Stimulated activated CD4-positive, alpha-beta T cell treated with anti-CD3 and anti-CD28 coated beads, Interleukin-4, amount 100 ng/mL, for 4 hours (primary cell): ENCODE data around the gene SMCO4.

ENCODE experiments used
- DNase-seq, 2 experiments: peaks; one replicate each; pipeline ENCODE4 v3.0.0-alpha.2; 2020

The SMCO4 gene

DNA sequence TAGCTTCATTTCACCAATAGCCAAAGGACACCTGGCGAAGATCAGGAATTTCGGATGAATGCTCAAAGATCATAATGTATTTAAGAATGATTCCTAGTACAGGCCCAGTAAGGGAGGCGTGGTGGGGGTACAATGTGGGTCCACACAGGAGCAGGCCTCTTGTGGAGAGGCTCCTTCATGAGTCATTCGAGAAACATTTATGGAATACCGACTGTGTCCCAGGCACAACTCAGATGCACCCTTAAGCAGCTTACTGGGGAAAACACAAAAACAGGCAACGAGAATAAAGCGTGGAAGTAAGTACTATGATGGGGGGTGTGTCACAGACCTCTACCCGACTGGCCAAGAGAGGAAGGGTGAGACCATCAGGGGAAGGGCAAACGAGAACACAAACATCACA, 44.5 kb downstream of the SMCO4 start:
- no peak for DNase-seq

DNA sequence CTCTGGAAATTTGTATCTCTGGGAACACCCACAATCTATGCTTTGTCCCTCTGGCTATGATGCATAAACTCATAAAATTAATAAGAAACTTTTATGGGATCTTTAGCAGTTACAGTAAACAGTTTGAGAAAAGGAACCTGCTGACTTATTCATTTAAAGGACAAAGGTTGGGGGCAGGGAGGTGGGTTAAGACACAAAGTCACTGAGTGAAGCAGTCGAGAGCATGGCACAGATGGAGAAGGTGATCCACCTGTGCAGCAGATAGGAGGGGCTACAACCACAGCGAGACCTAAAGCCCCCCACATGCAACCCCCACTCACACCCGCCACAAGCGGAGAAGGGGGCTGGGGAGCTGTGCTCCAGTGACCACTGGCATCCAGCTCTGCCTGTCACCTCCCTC, 45.0 kb downstream of the SMCO4 start:
- no peak for DNase-seq

DNA sequence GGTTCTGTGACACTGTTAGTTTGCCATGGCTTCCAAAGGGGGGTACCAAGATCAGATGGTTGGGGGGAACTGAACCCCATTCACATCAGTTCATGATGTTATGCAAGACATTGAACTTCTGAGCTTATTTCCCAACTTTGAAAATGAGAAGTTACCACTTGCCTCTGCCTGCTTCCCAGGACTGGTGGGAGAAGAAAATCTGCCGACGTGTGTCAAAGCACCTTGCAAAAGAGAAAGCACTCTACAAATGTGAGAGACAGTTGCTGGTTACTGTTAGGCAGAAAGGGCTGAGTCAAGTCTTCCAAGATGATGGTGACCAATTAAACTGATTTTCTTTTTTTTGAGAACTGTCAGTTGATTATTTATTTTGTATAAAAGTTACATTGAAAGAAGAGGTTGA, 45.6 kb downstream of the SMCO4 start:
- no peak for DNase-seq

DNA sequence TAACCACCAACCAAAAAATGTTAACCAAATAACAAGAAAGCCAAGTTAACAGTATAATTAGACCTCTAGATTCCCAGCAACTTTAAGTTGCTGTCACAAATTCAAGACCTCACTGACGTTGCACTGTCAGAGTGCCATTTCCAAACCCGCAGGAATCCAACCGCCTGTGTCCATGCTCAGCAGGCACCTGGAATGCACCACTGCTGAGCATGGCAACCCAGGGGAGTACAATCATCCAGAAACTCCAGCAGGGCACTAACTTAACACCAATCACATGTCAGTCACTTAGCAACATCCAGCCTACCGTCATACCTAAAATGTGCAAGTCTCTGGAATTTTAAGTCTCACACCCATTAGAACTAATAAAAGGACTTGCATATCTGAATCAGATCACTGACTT, 48.8 kb downstream of the SMCO4 start:
- no peak for DNase-seq

DNA sequence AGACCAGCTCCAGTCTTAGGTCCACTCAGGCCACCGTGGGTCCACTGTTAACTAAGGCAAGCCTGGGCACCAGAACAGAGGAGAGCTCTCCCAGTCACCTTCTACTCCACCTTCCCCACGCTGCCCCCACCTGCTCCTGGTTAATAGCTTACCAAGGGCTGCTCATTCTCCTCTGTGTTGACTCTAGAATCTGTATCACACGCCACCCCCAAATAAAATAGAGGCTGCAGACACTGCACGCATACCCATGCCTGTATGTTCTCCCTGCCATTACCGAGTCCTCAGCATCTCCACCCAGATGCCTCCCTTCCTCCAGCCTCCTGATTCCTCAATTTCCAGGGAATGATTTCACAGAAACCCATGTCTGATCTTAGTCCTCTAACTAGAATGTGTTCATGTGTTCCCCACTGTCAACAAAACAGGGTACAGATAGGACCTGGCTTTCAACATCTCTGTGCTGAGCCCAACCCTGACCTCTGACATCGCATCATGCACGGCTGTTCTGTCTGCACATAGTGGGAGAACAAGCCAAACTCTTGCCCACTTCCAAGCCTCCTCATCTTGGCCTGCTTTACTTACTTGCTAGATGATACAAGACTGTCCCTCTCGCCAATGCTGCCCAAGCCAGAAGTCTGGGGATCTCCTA, 49.8 kb downstream of the SMCO4 start:
- DNase-seq = no peak

DNA sequence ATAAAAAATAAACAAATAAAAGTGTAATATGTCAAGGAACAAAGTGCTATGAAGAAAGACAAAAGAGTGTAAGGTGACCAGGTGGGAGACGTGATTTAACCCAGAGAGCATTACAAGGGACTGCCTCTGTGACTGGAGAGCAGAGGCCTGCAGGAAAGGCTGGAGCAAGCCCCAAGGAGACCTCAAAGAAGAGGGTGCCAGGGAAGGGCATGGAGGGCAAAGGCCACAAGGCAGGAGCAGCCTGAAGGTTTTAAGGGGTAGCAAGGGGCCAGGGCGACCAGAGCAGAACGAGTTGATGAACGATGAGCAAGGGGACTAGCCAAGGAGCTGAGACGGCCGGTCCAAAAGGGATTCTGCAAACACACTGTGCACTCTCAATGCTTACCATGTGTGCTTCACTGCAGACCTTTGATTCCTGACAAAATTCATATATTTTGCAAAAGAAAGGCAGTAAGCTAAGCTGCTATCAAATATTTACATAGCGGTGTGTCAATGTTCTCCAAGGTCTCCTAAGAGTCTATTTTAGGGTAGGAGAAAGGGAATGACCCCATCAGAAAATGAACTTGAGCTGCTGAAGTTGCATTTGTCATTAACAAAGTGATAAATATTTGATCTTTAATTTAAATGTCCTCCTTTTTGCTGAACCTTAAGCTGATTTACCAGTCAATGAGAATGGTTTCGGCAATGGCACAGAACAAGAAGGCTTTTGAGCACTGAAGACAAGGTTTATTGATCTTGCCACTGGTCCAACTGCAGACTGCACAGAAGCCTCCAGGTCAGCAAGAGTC, 50.5 kb downstream of the SMCO4 start:
- DNase-seq = no peak

DNA sequence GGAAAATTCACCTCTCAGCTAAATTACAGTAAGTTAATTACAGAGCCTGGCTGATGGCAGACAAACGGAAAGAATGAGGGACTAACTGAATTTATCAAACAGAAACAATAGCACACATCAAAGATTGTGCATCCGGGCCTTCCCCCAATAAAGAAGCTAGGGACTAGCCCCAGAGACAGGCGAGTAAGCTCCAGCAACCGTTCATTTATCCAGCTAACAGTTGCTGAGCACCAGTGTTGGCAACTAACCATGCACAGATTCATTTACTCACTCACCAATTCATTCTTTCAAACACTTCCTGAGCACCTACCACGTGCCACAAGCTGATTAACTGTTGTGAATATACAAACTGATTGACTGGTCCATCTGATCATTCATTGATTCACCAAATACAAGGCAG, 51.2 kb downstream of the SMCO4 start:
- no peak for DNase-seq

DNA sequence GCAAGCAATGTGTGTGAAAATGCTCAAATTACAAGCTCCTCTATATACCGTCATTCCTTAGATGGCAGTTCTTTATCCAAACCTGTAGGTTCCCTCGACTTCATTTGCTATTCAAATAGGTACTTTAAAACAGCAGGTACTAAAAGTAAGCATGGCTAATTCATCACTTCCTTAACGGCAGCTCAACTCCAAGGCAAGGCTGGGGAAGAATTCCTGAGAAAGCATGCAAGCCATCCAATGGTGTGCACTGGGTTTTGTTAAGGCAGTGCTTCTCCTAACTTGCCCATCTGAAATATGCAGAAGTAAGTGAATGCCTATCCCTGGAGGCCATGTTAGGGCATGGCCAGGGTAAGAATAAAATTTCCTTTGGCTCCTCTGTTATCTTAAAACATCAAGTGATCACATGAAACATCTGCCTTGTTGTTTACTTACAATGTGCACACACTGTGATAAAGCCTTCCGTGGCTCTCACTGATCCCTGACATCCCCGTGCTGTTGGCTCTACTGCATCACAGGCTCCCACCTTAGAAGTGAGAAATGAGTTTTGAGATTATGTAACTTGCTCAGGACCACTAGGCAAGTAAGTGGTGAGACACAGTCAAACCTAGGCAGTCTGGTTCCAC, 52.1 kb downstream of the SMCO4 start:
- no peak for DNase-seq

DNA sequence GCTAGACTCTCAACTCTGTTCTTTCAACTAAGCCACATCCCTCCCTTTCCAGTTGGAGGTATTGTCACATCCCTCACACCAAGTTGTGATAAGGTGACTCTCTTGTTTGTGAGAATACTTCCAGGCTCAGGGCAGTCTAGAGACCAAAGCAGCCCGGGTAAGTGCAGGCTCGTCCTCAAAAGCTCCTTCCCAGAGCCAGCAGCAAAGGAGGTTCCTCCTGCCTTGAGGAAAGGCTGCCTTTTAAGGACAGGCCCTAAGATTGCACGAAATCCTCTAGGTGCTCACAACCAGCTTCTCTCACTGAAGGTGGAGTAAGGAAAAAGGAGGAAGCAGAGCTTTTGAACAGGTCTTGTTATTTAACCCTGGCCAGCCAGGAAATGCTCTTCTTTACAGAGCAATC, 53.4 kb downstream of the SMCO4 start:
- no peak for DNase-seq

DNA sequence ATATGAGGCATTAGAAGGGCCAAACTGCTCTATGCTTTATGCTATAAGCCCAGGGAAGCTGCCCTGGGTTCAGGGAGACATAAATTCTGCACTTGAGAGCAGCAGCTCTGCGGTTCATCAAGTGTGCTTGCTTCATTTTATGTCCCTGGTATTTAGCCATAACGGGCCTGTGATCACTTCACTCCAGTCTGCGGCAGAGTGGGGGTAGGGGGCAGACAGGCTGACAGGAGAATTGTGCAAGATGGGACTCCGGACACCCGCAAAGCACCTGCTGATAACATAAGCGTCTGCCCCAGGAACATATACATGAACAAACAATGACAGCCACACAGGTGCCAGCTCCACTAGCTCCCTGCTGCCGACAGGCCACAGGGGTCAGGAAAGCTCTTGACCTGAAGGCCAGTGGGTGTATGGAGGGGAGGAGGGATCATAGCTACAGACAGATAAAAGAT, 56.1 kb downstream of the SMCO4 start:
- no peak for DNase-seq

DNA sequence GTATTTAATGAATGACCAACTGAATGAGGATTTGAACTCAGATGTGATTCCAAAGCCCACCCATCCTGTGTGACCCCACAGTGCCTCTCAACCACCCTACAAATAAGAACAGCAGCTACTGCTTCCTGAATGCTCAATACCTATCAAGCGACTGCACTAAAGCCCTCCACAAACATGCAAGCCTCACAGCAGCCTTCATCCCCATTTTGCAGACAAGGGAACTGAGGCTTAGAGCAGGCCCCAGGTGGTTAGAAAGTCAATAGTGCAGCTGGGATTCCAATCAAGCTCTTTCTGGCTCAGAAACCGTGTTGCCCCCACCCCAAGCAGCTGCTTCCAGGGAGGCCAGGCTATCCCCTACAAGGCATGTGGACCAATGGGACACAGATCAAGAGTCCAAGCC, 57.2 kb downstream of the SMCO4 start:
- DNase-seq = no peak

DNA sequence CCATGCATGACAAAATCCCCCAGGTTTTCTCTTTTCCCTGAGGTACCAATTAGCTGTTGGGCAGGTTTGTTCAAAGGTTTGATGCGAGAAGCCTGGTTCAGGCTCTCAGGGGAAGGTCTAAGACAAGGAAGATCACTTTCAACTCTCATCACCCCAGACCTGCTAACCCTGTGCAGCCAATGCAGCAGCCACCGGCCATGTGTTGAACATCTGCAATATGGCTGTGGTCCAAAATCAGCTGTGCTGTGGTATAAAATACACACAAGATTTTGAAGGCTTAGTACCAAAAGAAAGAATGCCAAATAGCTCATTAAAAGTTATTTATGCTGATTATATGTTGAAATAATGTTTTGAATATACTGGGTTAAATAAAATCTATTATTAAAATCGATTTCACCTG, 58.5 kb downstream of the SMCO4 start:
- no peak for DNase-seq

DNA sequence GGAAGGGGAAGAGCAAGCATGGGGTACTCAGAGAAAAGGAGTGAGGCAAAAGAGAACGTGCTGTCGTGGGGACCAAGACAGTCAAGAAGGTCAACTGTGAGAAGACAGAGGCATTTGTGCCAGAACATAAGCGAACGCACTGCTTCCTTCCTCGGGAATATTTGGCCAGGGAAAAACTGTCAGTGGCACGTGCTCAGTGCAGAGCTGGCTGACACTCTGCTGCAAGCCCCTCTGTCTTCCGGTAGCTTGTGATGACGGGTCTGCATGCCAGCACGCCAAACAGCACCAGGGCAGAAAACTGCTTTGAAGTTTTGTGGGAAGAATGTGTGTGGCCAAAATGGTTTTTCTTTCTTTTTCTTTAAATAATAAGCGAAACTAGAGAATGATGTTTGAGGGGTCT, 60.6 kb downstream of the SMCO4 start:
- DNase-seq = no peak

DNA sequence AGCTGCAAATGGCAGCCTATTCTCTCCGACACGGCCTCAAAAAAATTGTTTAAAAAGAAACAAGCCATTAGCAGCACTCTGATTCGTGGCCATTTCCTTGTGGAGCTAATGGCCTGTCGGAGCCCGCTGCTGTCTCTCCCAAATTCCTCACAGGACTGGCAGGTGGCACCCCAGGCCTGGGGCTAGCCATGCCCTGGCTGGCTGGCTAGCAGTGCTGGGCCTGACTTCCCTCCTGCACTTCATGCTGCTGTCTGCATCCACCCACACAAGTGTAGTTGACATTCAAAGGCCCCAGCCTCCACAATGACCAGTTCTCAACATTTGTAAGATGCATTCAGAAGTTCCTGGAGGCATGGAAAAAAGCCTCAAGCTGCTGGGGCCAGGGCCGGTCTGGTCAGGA, 61.5 kb downstream of the SMCO4 start:
- no peak for DNase-seq

DNA sequence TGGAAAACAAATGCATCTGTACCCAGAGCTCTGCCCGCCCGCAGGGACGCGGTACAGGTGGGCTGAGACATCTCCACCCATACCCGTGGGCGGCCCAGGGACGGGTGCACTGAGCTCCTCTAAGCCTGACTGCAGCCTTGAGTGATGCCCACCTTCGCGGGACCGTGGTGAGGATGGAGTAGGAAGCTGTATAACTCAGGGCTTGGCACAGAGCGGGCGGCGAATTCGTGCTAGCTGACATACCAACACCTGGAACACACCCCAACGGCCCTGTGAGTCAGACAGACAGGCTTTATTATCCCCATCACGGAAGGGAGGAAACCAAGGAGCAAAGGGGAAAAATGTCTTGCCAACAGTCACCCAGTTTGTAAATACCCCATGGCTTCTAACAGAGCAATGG, 61.9 kb downstream of the SMCO4 start:
- DNase-seq = no peak

DNA sequence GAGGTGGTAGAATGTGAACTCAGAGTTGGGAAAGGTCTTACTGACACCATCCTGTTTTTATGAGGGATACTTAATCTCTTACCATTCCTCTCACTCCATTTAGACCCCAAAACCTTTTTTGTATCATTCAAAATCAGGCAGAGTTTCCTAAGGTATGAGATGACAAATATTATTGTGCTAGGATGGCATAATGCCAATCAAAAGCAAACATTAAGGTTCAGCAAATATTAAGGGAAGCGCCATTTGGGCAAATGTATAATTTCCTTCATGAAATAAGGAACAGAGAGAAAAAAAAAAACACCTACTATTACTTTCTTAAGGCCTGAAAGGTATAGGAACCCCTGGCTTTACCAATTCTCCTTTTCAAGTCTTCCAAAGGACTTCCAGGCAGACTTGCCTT, 62.4 kb downstream of the SMCO4 start:
- DNase-seq = no peak

DNA sequence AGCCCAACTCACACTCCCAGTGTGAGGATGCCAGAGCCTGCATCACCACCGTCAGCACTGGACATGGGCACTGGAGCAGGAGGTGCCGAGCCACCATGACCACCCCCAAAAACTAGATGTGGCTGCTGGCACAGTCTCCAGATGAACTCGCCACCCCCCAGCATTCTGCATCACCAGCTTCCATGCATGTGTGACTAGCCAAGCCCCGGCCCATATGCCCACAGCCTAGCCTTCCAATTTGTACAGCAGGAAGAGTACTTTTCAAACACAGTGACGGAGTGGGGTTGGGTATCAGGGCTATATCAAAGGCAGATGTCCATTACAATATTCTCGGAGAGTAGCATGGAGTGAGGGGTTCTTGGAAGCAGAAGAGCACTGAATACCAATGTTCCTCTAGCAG, 62.9 kb downstream of the SMCO4 start:
- no peak for DNase-seq

DNA sequence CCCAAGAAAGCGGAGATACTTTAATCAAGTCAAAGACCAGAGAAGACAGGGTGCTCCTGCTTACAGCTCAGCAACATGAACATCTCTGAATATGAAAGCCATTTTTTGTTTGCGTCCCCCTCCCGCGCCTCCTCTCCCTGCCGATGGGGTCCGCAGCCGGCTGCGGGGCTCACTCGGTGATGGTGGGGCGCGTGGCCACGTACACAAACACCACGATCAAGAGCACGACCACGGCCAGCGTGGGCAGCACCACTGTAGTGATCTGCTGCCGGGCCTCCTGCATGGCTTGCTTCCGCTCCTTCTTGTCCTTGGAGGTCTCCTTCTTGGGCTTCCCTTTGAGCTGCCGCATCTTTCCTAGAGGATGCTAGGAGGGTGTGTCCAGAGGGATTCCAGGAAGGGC, 64.3 kb downstream of the SMCO4 start:
- no peak for DNase-seq

DNA sequence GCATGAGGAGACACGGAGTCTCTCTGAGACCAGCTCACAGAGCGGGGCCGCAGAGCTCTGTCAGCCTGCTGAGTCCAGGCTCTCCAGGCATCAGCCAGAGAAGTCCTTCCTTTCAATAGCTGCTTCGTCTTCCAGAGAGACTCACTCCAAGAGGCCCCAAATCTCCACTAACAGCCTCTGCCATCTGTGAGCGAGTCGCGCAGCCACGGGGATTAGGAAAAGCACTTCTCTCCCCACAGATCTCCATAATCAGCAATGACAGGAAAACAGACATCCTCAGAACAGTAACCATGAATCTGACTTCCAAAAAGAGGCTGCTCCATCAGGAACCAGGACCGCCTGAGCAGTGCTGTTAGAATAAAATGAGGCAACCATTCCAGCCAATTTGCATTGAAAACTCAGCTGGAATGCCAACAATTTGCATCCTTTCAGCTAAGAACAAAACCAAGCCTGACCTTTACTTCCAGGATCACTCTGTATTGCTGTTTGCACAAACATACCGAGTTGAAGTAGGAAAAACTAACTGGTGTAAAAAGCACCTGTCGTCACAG, 65.4 kb downstream of the SMCO4 start:
- no peak for DNase-seq

DNA sequence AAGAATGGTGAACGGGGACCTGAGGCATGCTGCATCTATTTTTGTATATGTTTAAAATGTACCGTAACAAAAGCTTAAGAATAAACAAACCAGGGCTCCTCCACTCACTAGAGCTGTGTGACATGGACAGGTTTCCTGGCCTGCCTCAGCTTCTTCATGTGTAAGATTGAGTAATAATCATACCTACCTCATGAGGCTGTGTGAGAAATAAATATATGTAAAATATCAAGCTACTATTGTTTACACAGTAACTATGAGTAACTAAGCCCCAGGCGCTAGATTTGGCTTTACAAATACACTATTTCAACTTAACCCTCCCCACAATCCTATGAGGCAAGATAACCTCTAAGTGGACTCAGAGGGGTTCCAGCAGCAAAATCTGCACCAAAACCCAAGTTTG, 66.4 kb downstream of the SMCO4 start:
- no peak for DNase-seq

DNA sequence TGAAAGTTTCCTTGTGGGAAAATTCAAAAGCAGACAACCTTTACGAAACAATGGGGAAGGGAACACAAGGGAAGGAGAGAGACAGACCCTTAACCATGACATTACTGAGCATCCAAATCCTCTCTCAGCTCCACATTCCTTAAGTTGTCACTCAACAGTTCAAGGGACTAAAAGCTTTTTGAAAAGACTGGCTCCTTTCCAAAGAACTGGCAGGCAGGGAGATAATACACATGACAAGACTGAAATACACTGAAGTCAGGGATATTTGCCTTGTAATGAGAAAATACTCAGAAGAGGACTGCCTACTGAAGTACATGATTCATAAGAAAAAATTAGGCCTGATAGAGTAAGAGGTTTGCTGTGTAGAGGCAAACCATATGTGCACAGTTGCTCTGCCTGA, 69.1 kb downstream of the SMCO4 start:
- DNase-seq = no peak

DNA sequence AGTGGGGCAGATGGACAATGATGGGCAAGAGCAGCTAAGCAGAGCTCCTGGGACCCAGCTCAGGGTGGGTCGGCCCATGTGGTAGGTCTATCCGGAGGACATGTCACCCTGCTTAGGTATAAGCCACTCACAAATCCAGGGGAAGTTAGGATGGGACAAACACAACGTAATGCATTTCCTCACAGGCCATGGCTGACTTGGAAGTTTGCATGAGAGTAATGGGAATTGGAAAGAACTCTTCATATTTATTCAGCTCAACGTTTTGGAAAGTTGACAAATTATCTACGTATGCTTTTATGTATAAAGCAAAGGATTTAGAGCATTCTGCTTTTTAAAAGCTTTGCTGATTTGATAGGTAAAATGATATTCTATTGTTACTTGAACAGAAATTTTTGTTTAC, 74.9 kb downstream of the SMCO4 start:
- no peak for DNase-seq

DNA sequence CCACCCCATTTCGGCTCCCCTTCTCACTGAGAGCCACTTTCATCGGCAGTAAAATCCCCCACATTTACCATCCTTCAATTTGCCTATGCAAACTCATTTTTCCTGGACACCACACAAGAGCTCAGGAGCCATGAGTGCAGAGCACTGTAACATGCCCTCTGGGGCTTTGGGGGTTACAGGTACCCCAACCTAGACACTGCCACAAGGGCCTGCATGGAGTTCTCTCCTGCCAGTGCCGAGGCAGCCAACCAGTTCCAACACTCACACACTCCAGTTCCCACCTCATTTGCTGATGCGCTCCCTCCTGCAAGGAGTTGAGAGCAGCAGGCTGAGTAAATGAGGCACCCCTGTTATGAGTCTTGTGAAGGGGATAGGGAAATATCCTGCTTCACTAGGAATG, 76.1 kb downstream of the SMCO4 start:
- no peak for DNase-seq

DNA sequence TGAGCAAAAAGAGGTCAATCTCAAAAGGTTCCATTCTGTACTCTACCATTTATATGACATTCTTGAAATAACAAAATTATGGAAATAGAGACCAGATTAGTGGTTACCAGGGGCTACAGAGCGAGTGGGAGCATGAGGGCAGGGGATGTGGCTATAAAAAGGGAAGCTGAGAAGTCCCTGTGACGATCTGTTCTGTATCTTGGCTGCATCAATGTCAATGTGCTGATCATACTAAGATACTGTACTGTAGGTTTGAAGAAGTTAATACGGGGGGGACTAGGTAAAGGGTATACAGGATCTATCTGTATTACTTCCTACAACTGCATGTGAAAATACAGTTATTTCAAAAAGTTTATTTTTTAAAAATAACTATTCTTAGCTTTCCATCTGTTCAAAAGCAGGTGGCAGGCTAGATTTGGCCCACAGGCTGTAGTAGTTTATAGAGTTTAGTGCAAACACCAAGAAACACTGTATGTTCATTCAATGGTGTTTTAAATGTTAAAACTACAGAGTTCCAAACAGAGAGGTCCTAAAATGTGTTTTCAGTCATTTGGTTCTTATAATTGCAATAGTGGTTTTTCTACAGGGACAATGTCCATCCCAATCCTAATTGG, 78.2 kb downstream of the SMCO4 start:
- DNase-seq = no peak
